K562 (cell line): ENCODE results near the gene CDKN2D. TPM values are rescaled to one million over a fixed set of nuclear protein-coding genes. Genes with fewer than 3 reads are reported as not detected.
A peak's percentile ranks its signal among the peaks of the same experiment; 100 is the strongest.

Experiments used
- ATF6 ChIP-seq: sonication (generic); formaldehyde crosslinking; IDR thresholded peaks from 2 replicates; pipeline ENCODE4 v1.4.0; 2020; ENCODE audit warnings: mild to moderate bottlenecking, missing genetic modification reagents
- CHD1 ChIP-seq: fragments of 200-600 bp; sonication (generic); IDR thresholded peaks from one replicate; pipeline ENCODE4 v1.6.1; 2012; ENCODE audit warnings: mild to moderate bottlenecking, moderate library complexity, low read length, inconsistent platforms
- E2F6 ChIP-seq, 2 experiments: IDR thresholded peaks; 2 replicates each; pipeline ENCODE4 v1.6.1; 2011; ENCODE audit warnings: borderline replicate concordance in 1 of 2, control low read depth in 1 of 2, low read depth in 1 of 2, low read length in 1 of 2, mild to moderate bottlenecking in 1 of 2, mixed read lengths in 1 of 2, moderate library complexity in 1 of 2; ENCODE audit not compliant: insufficient read depth in 1 of 2, insufficient read length in 1 of 2, poor library complexity in 1 of 2, severe bottlenecking in 1 of 2; ENCODE audit errors: extremely low read depth in 1 of 2
- HDGF ChIP-seq: fragments of 450-650 bp; IDR thresholded peaks from 2 replicates; pipeline ENCODE4 v1.6.1; 2016
- KAT7 ChIP-seq: sonication (generic); formaldehyde crosslinking; IDR thresholded peaks from 2 replicates; pipeline ENCODE4 v1.8.0; 2022; ENCODE audit warnings: missing genetic modification reagents, mild to moderate bottlenecking, borderline replicate concordance
- NCOR1 ChIP-seq: fragments of 450-650 bp; IDR thresholded peaks from 2 replicates; pipeline ENCODE4 v1.6.1; 2016; ENCODE audit warnings: mild to moderate bottlenecking, moderate library complexity
- SP1 ChIP-seq: sonication (generic); formaldehyde crosslinking; IDR thresholded peaks from 2 replicates; pipeline ENCODE4 v1.8.1; 2022; ENCODE audit warnings: mild to moderate bottlenecking, missing genetic modification reagents
- ZC3H4 ChIP-seq: sonication (generic); formaldehyde crosslinking; IDR thresholded peaks from 2 replicates; pipeline ENCODE4 v1.9.0; 2021; ENCODE audit warnings: missing genetic modification reagents, borderline replicate concordance
- ZKSCAN3 ChIP-seq: fragments of 250-450 bp; sonication (Bioruptor Pico); IDR thresholded peaks from 2 replicates; pipeline ENCODE4 v1.4.0; 2020
- ZNF398 ChIP-seq: fragments of 250-450 bp; sonication (Bioruptor Pico); IDR thresholded peaks from 2 replicates; pipeline ENCODE4 v1.8.0; 2021; ENCODE audit warnings: moderate library complexity, mild to moderate bottlenecking, inconsistent platforms
- polyA plus RNA-seq, 8 experiments: library from polyadenylated mRNA; depleted of rRNA in 4 of 8; stranded (reverse) in 5 of 8; unstranded in 3 of 8; fragments of >200 nt; fragmentation: Nextera tagmentation in 2 of 8; fragmentation: Illumina TruSeq in 1 of 8; extraction: Ambion mirVana in 2 of 8; extraction: Trizol in 1 of 8; gene quantifications; 2 replicates each; pipeline versions ENCODE4 v1.2.1 to v1.2.3, GENCODE V29; 2011 to 2014; ENCODE audit warnings: inconsistent platforms in 1 of 8, missing spikeins in 1 of 8
- total RNA-seq, 7 experiments: library from RNA; depleted of rRNA in 6 of 7; stranded (reverse); fragments of >200 nt in 6 of 7; fragmentation: Illumina TruSeq in 2 of 7; extraction: Trizol in 2 of 7; gene quantifications; 2 replicates each; pipeline versions ENCODE4 v1.2.1 to v1.2.3, GENCODE V29; 2011 to 2021; ENCODE audit warnings: low replicate concordance in 1 of 7

The CDKN2D gene
- total and polyA plus RNA-seq, 9 of the 15 experiments (the other 6 are each of a cell fraction or from before 2014, with no cell fraction given) = 0.41 to 8.2 (median 3.7) TPM

- TF ChIP-seq E2F6 (IDR thresholded peaks at IDR 0.05; ENCODE audit: borderline replicate concordance in 1 of 2, extremely low read depth in 1 of 2, insufficient read depth in 1 of 2, insufficient read length in 1 of 2, low read depth in 1 of 2, low read length in 1 of 2, poor library complexity in 1 of 2, severe bottlenecking in 1 of 2) (peak in 1 of 2 experiments; percentile 57), HDGF (peak; percentile 87; the same call in 1 of the 2 replicates), ATF6 (CRISPR knock-in tag) (0 out of 2 replicates have a peak, but pooled peaks have one; percentile 5), NCOR1 (no peak; the same call in 1 of the 2 replicates), ZC3H4 (CRISPR knock-in tag) (no peak), SP1 (CRISPR knock-in tag) (no peak), CHD1 (peak; percentile 3), KAT7 (CRISPR knock-in tag) (no peak), ZKSCAN3 (CRISPR knock-in tag) (no peak), ZNF398 (CRISPR knock-in tag) (no peak)
Observed at GRCh38 chr19:10565028-10565566, 3.7 kb downstream of the CDKN2D start (continued).
